ENCODE measurements around the gene TTLL12. TPM values are rescaled to one million over a fixed set of nuclear protein-coding genes. Genes with fewer than 3 reads are reported as not detected.

Gene TTLL12
- total and polyA plus RNA-seq, 2 experiments from 2014 or later: 46.7 to 147 TPM

- ATAC-seq: no peak
- Histone ChIP-seq H2AFZ (no peak overlapping the region), H3K27ac (ENCODE audit: low read depth) (no peak overlapping the region), H3K79me2 (replicated peaks; ENCODE audit: insufficient read depth) (peaks cover 24% of the 10 kb centered on the region), H3K27me3 (ENCODE audit: insufficient read depth) (no peaks in the 10 kb centered on the region), H3K36me3 (ENCODE audit: insufficient read depth) (no peaks in the 10 kb centered on the region; the same call in 1 of the 2 replicates), H3K4me3 (no peak overlapping the region), H3K4me2 (no peak overlapping the region), H3F3A (replicated peaks; ENCODE audit: low read depth) (no peaks in the 10 kb centered on the region), H4K20me1 (replicated peaks; ENCODE audit: insufficient read depth) (peaks cover 12% of the 10 kb centered on the region), H3K9me2 (ENCODE audit: insufficient read depth) (no peaks in the 10 kb centered on the region), H3K4me1 (ENCODE audit: insufficient read depth) (peaks cover 2% of the 10 kb centered on the region; the same call in 1 of the 2 replicates)
- H3K27me3 Mint-ChIP-seq (ENCODE audit: insufficient read depth, low read depth, poor library complexity): peaks cover 7% of the 10 kb centered on the region
- H3K4me1 Mint-ChIP-seq: peaks cover 16% of the 10 kb centered on the region
- DNase-seq (ENCODE audit: low spot score): no peak
- TF ChIP-seq CREB1 (CRISPR knock-in tag; IDR thresholded peaks at IDR 0.05; ENCODE audit: low read depth) (no peak), ZNF114 (CRISPR knock-in tag; IDR thresholded peaks at IDR 0.05) (no peak), NANOG (IDR thresholded peaks at IDR 0.05; ENCODE audit: borderline replicate concordance) (no peak)
- no peaks in the 10 kb centered on the region; the same call in 2 of the 3 replicates for H3K9me3 Mint-ChIP-seq
- H3K36me3 Mint-ChIP-seq (ENCODE audit: low read depth): peaks cover 63% of the 10 kb centered on the region
- H3K4me3 Mint-ChIP-seq: no peak overlapping the region
- no peak overlapping the region for H3K27ac Mint-ChIP-seq
Observed at GRCh38 chr22:43180670-43181069, 6.3 kb downstream of the TTLL12 start.

GRCh38 chr22:43179911-43180195, 7.1 kb downstream of the TTLL12 start:
- H2AFZ ChIP-seq: no peak overlapping the region
- Mint-ChIP-seq H3K4me3 (no peak overlapping the region), H3K27me3 (ENCODE audit: insufficient read depth, low read depth, poor library complexity) (peaks cover 8% of the 10 kb centered on the region), H3K9me3 (no peaks in the 10 kb centered on the region; the same call in 2 of the 3 replicates), H3K36me3 (ENCODE audit: low read depth) (peaks cover 66% of the 10 kb centered on the region), H3K27ac (no peak overlapping the region), H3K4me1 (peaks cover 10% of the 10 kb centered on the region)
- H3K27me3 ChIP-seq (ENCODE audit: insufficient read depth): no peaks in the 10 kb centered on the region
- no peaks in the 10 kb centered on the region; the same call in 1 of the 2 replicates for H3K36me3 ChIP-seq (ENCODE audit: insufficient read depth)
- no peaks in the 10 kb centered on the region for H3K4me1 ChIP-seq (ENCODE audit: insufficient read depth)
- ATAC-seq: no peak
- peaks cover 11% of the 10 kb centered on the region for H4K20me1 ChIP-seq (replicated peaks; ENCODE audit: insufficient read depth)
- no peaks in the 10 kb centered on the region for H3K9me2 ChIP-seq (ENCODE audit: insufficient read depth)
- H3K4me3 ChIP-seq: no peak overlapping the region
- no peak overlapping the region for H3K4me2 ChIP-seq
- H3F3A ChIP-seq (replicated peaks; ENCODE audit: low read depth): no peaks in the 10 kb centered on the region
- DNase-seq (ENCODE audit: low spot score): no peak
- H3K27ac ChIP-seq (ENCODE audit: low read depth): no peak overlapping the region
- H3K79me2 ChIP-seq (replicated peaks; ENCODE audit: insufficient read depth): peaks cover 18% of the 10 kb centered on the region
- TF ChIP-seq ZNF462 (CRISPR knock-in tag; IDR thresholded peaks at IDR 0.05): no peak
- TF ChIP-seq REST (IDR thresholded peaks at IDR 0.05; ENCODE audit: unreplicated experiment): no peak
- TF ChIP-seq JUNB (IDR thresholded peaks at IDR 0.05; ENCODE audit: unreplicated experiment): no peak
- no peak for TF ChIP-seq CTCF (conservative IDR thresholded peaks at IDR 0.05; ENCODE audit: low read depth in 2 of 2)
- no peak for TF ChIP-seq POLR2AphosphoS5 (IDR thresholded peaks at IDR 0.05; ENCODE audit: low read depth)
- TF ChIP-seq CREB1 (CRISPR knock-in tag; IDR thresholded peaks at IDR 0.05; ENCODE audit: low read depth): no peak
- TF ChIP-seq STAT1 (IDR thresholded peaks at IDR 0.05; ENCODE audit: unreplicated experiment): no peak
- TF ChIP-seq EZH2phosphoT487 (IDR thresholded peaks at IDR 0.05; ENCODE audit: unreplicated experiment): no peak

Data from GM23338 (cell line).